ENCODE results near the gene SETBP1.

DNA sequence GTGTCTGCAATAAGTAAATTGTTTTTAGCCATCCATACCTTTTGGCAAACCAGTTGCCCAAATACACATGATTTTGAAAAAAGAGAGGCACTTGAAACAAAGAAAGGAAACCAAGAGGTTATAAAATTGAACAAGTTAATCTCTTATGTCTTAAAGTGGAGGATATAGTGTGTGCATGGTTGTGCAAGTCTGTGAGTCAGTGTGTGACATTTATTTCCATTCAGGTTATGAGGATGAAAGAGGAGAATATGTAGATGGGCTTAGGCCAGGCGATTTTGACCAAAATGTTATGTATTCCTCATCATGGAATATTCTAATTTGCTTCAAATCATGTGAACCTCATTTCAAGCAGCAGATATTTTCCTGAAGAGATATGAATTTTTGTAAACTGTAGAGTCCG lies 123.3 kb downstream of the SETBP1 start:
- TF ChIP-seq, protein P1, sequence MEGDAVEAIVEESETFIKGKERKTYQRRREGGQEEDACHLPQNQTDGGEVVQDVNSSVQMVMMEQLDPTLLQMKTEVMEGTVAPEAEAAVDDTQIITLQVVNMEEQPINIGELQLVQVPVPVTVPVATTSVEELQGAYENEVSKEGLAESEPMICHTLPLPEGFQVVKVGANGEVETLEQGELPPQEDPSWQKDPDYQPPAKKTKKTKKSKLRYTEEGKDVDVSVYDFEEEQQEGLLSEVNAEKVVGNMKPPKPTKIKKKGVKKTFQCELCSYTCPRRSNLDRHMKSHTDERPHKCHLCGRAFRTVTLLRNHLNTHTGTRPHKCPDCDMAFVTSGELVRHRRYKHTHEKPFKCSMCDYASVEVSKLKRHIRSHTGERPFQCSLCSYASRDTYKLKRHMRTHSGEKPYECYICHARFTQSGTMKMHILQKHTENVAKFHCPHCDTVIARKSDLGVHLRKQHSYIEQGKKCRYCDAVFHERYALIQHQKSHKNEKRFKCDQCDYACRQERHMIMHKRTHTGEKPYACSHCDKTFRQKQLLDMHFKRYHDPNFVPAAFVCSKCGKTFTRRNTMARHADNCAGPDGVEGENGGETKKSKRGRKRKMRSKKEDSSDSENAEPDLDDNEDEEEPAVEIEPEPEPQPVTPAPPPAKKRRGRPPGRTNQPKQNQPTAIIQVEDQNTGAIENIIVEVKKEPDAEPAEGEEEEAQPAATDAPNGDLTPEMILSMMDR (IDR thresholded peaks at IDR 0.05; ENCODE audit: low read depth, low read length, poor library complexity, severe bottlenecking): no peak
- TF ChIP-seq EZH2phosphoT487 (IDR thresholded peaks at IDR 0.05; ENCODE audit: borderline replicate concordance, low read length): no peak
